ENCODE results near the gene CAGE1.
"Not testable (repeated sequence)": the region's sequence is repeated elsewhere in the genome, so short reads cannot be mapped to it uniquely, and the experiment has no call there.

Gene CAGE1

GRCh38 chr6:7409740-7410139 is 20.2 kb upstream of the CAGE1 start:
- no peak for DNase-seq (ENCODE audit: low spot score)

- DNase-seq (ENCODE audit: low spot score): no peak
These were observed 17.2 kb upstream of the CAGE1 start for GRCh38 chr6:7406743-7407142.

GRCh38 chr6:7404546-7404945 is 15.0 kb upstream of the CAGE1 start:
- DNase-seq (ENCODE audit: low spot score): no peak

- no peak for DNase-seq (ENCODE audit: low spot score)
These were observed 13.2 kb upstream of the CAGE1 start for GRCh38 chr6:7402716-7403115.

GRCh38 chr6:7401075-7401474 is 11.5 kb upstream of the CAGE1 start:
- no peak for DNase-seq (ENCODE audit: low spot score)

DNA sequence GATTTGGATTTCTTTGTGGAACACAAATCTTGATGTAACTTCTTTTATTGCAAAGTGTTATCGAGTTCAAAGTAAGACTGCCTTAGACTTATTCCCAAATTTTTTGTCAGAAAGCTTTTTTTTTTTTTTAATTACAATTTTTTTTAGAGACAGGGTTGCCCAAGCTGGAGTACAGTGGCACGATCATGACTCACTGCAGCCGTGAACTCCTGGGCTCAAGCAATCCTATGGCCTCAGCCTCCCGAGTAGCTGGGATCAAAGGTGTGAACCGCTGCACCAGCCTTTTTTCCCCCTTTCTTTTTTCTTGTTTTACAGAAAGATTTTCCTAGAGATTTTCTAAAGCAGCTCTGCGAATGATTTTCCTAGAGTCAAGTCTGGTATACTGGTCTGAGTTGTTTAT is 2.9 kb upstream of the CAGE1 start:
- no peak for DNase-seq (ENCODE audit: low spot score)

DNA sequence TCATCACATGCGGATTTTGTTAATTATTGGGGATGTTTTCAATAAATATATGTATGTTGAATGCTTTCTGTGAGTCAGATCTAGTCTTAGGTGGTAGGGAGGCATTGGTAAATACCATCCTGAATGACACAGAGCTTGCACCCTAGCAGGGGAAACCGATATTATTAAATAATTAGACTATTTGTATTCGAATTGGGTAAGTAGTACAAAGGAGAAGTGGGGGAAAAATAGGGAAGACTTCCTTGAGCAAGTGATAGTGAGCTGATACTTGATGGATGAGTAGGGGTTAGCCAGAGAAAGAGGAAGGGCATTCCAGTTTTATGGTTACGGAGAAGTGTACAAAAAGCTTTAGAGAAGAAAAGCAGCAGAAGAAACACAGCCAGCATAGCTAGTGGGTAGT is 1.6 kb upstream of the CAGE1 start:
- no peak for DNase-seq (ENCODE audit: low spot score)

GRCh38 chr6:7390226-7390878 is 810 bp upstream of the CAGE1 start:
- DNase-seq (ENCODE audit: low spot score): no peak

- DNase-seq (ENCODE audit: low spot score): peak; percentile 39
These were observed 436 bp downstream of the CAGE1 start for GRCh38 chr6:7389162-7389450.

DNA sequence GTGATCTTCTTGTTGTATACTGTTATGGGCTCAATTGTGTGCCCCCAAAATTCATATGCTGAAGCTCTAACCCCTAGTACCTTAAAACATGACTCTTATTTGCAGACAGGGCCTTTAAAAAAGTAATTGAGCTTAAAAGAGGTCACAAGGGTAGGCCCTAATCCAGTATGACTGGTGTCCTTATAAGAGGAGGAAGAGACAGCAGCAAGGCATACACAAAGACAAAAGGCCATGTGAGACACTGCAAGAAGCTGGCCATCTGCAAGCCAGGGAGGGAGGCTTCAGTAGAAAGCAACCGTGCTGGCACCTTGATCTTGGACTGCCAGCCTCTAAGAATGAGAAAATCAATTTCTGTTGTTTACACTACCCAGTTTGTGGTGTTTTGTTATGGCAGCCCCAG is 8.4 kb downstream of the CAGE1 start:
- no peak for DNase-seq (ENCODE audit: low spot score)

DNA sequence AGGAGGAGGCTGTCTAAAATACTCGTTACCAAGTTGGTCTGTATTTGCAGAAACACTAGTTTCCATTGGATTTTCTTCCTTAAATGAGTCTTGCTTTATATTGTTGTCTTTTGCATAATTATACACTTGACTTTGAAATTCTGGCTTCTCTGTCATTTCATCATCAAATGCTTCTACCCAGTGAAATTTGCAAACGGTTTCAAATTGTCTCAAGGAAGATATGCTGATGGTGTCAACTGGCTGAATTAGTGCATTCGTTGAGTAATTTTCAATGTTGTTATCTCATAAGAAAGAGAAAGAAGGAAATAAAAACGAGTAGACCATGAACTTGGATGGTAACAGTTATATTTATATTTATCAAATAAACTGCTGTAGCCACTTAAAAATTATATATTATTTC is 10.8 kb downstream of the CAGE1 start:
- no peak for DNase-seq (ENCODE audit: low spot score)

GRCh38 chr6:7377961-7378360 is 11.6 kb downstream of the CAGE1 start:
- DNase-seq (ENCODE audit: low spot score): no peak

- DNase-seq (ENCODE audit: low spot score): no peak
These were observed 15.8 kb downstream of the CAGE1 start for GRCh38 chr6:7373739-7374138.

DNA sequence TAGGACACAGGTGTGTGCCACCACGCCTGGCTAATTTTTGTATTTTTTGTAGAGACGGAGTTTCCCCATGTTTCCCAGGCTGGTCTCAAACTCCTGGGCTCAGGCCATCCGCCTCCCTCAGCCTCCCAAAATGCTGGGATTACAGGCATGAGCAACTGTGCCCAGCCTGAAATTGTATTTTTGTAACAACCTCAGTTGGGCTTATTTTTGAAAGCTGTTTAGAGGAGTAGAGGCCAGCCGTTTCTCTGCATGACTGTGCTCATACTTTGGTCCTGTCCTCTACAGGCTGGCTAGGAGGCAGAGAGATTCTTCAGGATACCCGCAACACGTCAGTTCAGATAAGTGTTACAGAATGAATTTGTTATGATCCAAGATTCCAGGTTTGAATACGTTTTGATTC is 22.1 kb downstream of the CAGE1 start:
- no peak for DNase-seq (ENCODE audit: low spot score)

DNA sequence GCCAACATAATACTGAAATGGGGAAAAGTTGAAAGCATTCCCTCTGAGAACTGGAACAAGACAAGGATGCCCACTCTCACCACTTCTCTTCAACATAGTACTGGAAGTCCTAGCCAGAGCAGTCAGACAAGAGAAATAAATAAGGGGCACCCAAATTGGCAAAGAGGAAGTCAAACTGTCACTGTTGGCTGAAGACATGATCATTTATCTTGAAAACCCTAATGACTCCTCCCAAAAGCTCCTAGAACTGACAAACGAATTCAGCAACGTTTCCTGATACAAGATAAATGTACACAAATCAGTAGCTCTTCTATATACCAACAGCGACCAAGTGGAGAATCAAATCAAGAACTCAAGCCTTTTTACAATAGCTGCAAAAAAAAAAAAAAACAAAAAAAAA is 37.6 kb downstream of the CAGE1 start:
- not testable (repeated sequence) for DNase-seq (ENCODE audit: low spot score)

DNA sequence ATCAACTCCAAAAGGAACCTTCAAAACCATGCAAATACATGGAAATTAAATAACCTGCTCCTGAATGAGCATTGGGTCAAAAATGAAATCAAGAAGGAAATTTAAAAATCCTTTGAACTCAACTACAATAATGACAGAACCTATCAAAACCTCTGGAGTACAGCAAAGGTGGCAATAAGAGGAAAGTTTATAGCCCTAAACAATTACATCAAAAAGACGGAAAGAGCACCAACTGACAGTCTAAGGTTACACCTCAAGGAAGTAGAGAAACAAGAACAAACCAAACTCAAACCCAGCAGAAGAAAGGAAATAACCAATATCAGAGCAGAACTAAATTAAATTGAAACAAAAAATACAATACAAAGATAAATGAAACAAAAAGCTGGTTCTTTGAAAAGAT is 39.0 kb downstream of the CAGE1 start:
- DNase-seq (ENCODE audit: low spot score): not testable (repeated sequence)

DNA sequence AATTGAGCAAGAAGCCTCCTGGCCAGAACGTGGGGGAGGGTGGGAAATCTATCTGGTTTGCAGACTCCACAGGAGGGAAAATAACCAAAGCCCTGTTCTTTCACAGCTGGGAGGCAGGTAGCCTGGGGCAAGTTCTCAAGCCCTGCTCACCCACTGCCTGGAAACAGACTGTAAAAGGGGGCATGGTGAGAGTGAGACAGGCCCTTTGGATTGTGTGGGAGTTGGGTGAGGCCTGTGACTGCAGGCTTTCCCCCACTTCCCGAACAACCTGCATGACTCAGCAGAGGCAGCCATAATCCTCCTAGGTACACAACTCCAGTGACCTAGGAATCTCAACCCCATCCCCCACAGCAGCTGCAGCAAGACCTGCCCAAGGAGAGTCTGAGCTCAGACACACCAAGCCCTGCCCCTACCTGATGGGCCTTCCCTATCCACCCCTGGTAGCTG is 42.0 kb downstream of the CAGE1 start:
- DNase-seq (ENCODE audit: low spot score): not testable (repeated sequence)

DNA sequence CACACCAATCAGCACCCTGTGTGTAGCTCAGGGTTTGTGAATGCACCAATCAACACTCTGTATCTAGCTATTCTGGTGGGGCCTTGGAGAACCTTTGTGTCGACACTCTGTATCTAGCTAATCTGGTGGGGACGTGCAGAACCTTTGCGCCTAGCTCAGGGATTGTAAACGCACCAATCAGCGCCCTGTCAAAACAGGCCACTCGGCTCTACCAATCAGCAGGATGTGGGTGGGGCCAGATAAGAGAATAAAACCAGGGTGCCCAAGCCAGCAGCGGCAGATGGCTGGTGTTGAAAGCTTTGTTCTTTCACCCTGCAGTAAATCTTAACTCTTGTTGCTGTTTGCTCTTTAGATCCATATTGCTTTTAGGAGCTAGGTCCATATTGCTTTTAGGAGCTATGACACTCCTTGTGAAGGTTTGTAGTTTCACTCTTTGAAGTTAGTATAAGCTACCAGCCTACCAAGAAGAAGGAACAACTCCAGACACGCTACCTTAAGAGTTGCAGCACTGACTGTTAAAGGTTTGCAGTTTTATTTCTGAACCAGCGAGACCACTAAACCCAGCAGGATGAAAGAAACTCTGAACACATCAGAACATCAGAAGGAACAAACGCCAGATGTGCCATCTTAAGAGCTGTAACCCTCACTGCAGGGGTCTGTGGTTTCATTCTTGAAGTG is 44.6 kb downstream of the CAGE1 start:
- DNase-seq (ENCODE audit: low spot score): not testable (repeated sequence)

GRCh38 chr6:7343546-7344475 is 45.7 kb downstream of the CAGE1 start:
- DNase-seq (ENCODE audit: low spot score): no peak

GRCh38 chr6:7341989-7342742 is 47.4 kb downstream of the CAGE1 start:
- no peak for DNase-seq (ENCODE audit: low spot score)

- DNase-seq (ENCODE audit: low spot score): no peak
These were observed 48.3 kb downstream of the CAGE1 start for GRCh38 chr6:7341271-7341670.

GRCh38 chr6:7339007-7339732 is 50.4 kb downstream of the CAGE1 start:
- not testable (repeated sequence) for DNase-seq (ENCODE audit: low spot score)
